OCI-LY7 (cell line): ENCODE data around the gene COQ9. TPM values are rescaled to one million over a fixed set of nuclear protein-coding genes. Genes with fewer than 3 reads are reported as not detected.

ENCODE experiments used
- BruUV-seq: library from RNA; stranded (reverse); fragments of 400-500 nt; replicated peaks from 2 replicates; lab custom pipeline; 2021; lab: Mats Ljungman, UMichigan
- CTCF ChIA-PET: fragments of 300-600 bp; sonication (Branson Sonifier 250); formaldehyde crosslinking; loops from one replicate; lab custom pipeline; 2022; ENCODE audit warnings: antibody characterized with exemption; ENCODE audit not compliant: unreplicated experiment; lab: Charles Lee
- POLR2A ChIA-PET: fragments of 300-600 bp; sonication (Branson Sonifier 250); formaldehyde crosslinking; loops from one replicate; lab custom pipeline; 2022; ENCODE audit warnings: antibody characterized with exemption; lab: Charles Lee
- DNase-seq: peaks from one replicate; pipeline ENCODE4 v3.0.0-alpha.2; 2015; ENCODE audit warnings: low spot score
- H2AFZ ChIP-seq: fragments of 200-600 bp; sonication (generic), shearing (Covaris generic); 2 replicates; pipeline ENCODE4 v1.6.1; 2014; ENCODE audit warnings: mild to moderate bottlenecking, antibody characterized with exemption, low read length, moderate library complexity
- H3K27ac ChIP-seq: fragments of 200-600 bp; sonication (generic); 2 replicates; pipeline ENCODE4 v1.5.1; 2014; ENCODE audit warnings: mixed run types, low read depth, mild to moderate bottlenecking, moderate library complexity, low read length, inconsistent platforms; ENCODE audit not compliant: poor library complexity, severe bottlenecking
- H3K36me3 ChIP-seq: fragments of 200-600 bp; sonication (generic); 2 replicates; pipeline ENCODE4 v1.6.1; 2014; ENCODE audit warnings: mild to moderate bottlenecking, antibody characterized with exemption, low read length, moderate library complexity, mixed read lengths; ENCODE audit not compliant: insufficient read depth
- H3K4me1 ChIP-seq: fragments of 200-600 bp; sonication (generic); 2 replicates; pipeline ENCODE4 v1.5.1; 2014; ENCODE audit warnings: mild to moderate bottlenecking, low read length; ENCODE audit not compliant: insufficient read depth, poor library complexity, severe bottlenecking
- H3K4me2 ChIP-seq: fragments of 200-600 bp; sonication (generic); 2 replicates; pipeline ENCODE4 v1.6.1; 2014; ENCODE audit warnings: mild to moderate bottlenecking, low read length
- H3K4me3 ChIP-seq: fragments of 200-600 bp; sonication (generic); 2 replicates; pipeline ENCODE4 v1.5.1; 2014; ENCODE audit warnings: mild to moderate bottlenecking, low read depth, low read length; ENCODE audit not compliant: poor library complexity, severe bottlenecking
- H3K79me2 ChIP-seq: fragments of 200-600 bp; sonication (generic); 2 replicates; pipeline ENCODE4 v1.6.1; 2016; ENCODE audit warnings: low read depth, mild to moderate bottlenecking, low read length, moderate library complexity, mixed read lengths; ENCODE audit not compliant: insufficient read depth
- H3K9me2 ChIP-seq: fragments of 200-600 bp; sonication (generic); 2 replicates; pipeline ENCODE4 v1.6.1; 2016; ENCODE audit warnings: mild to moderate bottlenecking, low read length, mixed read lengths; ENCODE audit not compliant: insufficient read depth
- H3K9me3 ChIP-seq: fragments of 200-600 bp; sonication (generic); 2 replicates; pipeline ENCODE4 v1.6.1; 2014; ENCODE audit warnings: mild to moderate bottlenecking, mixed run types, low read length, mixed read lengths
- H4K20me1 ChIP-seq: fragments of 200-600 bp; sonication (generic); 2 replicates; pipeline ENCODE4 v1.6.1; 2014; ENCODE audit warnings: mild to moderate bottlenecking, antibody characterized with exemption, low read length, moderate library complexity, mixed read lengths; ENCODE audit not compliant: insufficient read depth
- CTCF ChIP-seq: fragments of 200-600 bp; sonication (generic); conservative IDR thresholded peaks from 2 replicates; pipeline ENCODE4 v1.5.1; 2014; ENCODE audit warnings: mild to moderate bottlenecking, antibody characterized with exemption, low read length, moderate library complexity, mixed read lengths
- EZH2phosphoT487 ChIP-seq: fragments of 200-600 bp; sonication (generic); IDR thresholded peaks from 2 replicates; pipeline ENCODE4 v1.6.1; 2018; ENCODE audit warnings: low read depth, borderline replicate concordance, mild to moderate bottlenecking, mixed run types, antibody characterized with exemption, low read length, moderate library complexity, mixed read lengths
- intact Hi-C: fragments of 100-400 bp; cut with micrococcal nuclease; formaldehyde crosslinking; loops from one replicate; pipeline ENCODE4 v1.10.0; 2022; ENCODE audit not compliant: unreplicated experiment
- total RNA-seq, 2 experiments: library from RNA; depleted of rRNA in 1 of 2; stranded (reverse); fragments of >200 nt in 1 of 2; shearing (Covaris generic) in 1 of 2; gene quantifications; 2 replicates each; pipeline ENCODE4 v1.2.3, GENCODE V29; 2014 to 2022

The COQ9 gene
- total RNA-seq, 2 experiments from 2014 or later: 30.5 to 45.2 TPM

GRCh38 chr16:57509231-57509923 is 62.1 kb downstream of the COQ9 start:
- BruUV-seq: no TSS peak
- H3K9me2 ChIP-seq: no peaks in the 10 kb centered on the region
- no peaks in the 10 kb centered on the region for H3K4me1 ChIP-seq
- H3K4me2 ChIP-seq: no peak overlapping the region
- H3K79me2 ChIP-seq: no peaks in the 10 kb centered on the region
- ChIA-PET POLR2A (no interaction called here), CTCF (no interaction called here)
- no peaks in the 10 kb centered on the region for H3K9me3 ChIP-seq
- H3K36me3 ChIP-seq: no peaks in the 10 kb centered on the region
- no peak for DNase-seq
- no peak overlapping the region for H3K27ac ChIP-seq
- no peak for TF ChIP-seq CTCF
- TF ChIP-seq EZH2phosphoT487: no peak
- intact Hi-C loops: no loop called here
- H4K20me1 ChIP-seq: no peaks in the 10 kb centered on the region
- H2AFZ ChIP-seq: no peak overlapping the region
- H3K4me3 ChIP-seq: no peak overlapping the region

GRCh38 chr16:57510016-57510871 is 63.0 kb downstream of the COQ9 start:
- H4K20me1 ChIP-seq: no peaks in the 10 kb centered on the region
- no TSS peak for BruUV-seq
- POLR2A ChIA-PET: no interaction called here
- no peak for DNase-seq
- H3K9me2 ChIP-seq: no peaks in the 10 kb centered on the region
- H3K4me2 ChIP-seq: no peak overlapping the region
- H3K79me2 ChIP-seq: no peaks in the 10 kb centered on the region
- no peaks in the 10 kb centered on the region for H3K9me3 ChIP-seq
- no peaks in the 10 kb centered on the region for H3K4me1 ChIP-seq
- TF ChIP-seq EZH2phosphoT487 (no peak), CTCF (no peak)
- intact Hi-C loops: no loop called here
- H2AFZ ChIP-seq: no peak overlapping the region
- no peak overlapping the region for H3K27ac ChIP-seq
- CTCF ChIA-PET: no interaction called here
- H3K4me3 ChIP-seq: no peak overlapping the region
- no peaks in the 10 kb centered on the region for H3K36me3 ChIP-seq

Other genes with a start within 250 kb of the COQ9 start
- 25.4 and 26.6 TPM in 2 replicates for gene ARL2BP, start 202.2 kb upstream of the COQ9 start, total RNA-seq (2014; rRNA removed; shearing (Covaris generic))
- 31.2 and 35.7 TPM in 2 replicates for gene ARL2BP, start 202.2 kb upstream of the COQ9 start, total RNA-seq (2022)
- gene PLLP, start 162.8 kb upstream of the COQ9 start, total RNA-seq (2014; rRNA removed; shearing (Covaris generic)): 0.08 and 0.22 TPM in 2 replicates
- not detected in 2 replicates for gene PLLP, start 162.8 kb upstream of the COQ9 start, total RNA-seq (2022)
- gene CCL22, start 88.7 kb upstream of the COQ9 start, total RNA-seq (2014; rRNA removed; shearing (Covaris generic)): not detected in 2 replicates
- not detected in 2 replicates for gene CCL22, start 88.7 kb upstream of the COQ9 start, total RNA-seq (2022)
- not detected in 2 replicates for gene CX3CL1, start 75.0 kb upstream of the COQ9 start, total RNA-seq (2014; rRNA removed; shearing (Covaris generic))
- not detected in 2 replicates for gene CX3CL1, start 75.0 kb upstream of the COQ9 start, total RNA-seq (2022)
- gene CCL17, start 42.7 kb upstream of the COQ9 start, total RNA-seq (2014; rRNA removed; shearing (Covaris generic)): not detected in 2 replicates
- not detected in 2 replicates for gene CCL17, start 42.7 kb upstream of the COQ9 start, total RNA-seq (2022)
- 47.7 and 72.1 TPM in 2 replicates for gene CIAPIN1, start 94 bp upstream of the COQ9 start, total RNA-seq (2014; rRNA removed; shearing (Covaris generic))
- 56.2 and 58.9 TPM in 2 replicates for gene CIAPIN1, start 94 bp upstream of the COQ9 start, total RNA-seq (2022)
- gene POLR2C, start 15.2 kb downstream of the COQ9 start, total RNA-seq (2014; rRNA removed; shearing (Covaris generic)): 98.1 and 101 TPM in 2 replicates
- gene POLR2C, start 15.2 kb downstream of the COQ9 start, total RNA-seq (2022): 51.3 and 52.3 TPM in 2 replicates
- 0.09 and 0.13 TPM in 2 replicates for gene DOK4, start 39.0 kb downstream of the COQ9 start, total RNA-seq (2014; rRNA removed; shearing (Covaris generic))
- 1.0 and 1.1 TPM in 2 replicates for gene DOK4, start 39.0 kb downstream of the COQ9 start, total RNA-seq (2022)
- 4.2 and 4.8 TPM in 2 replicates for gene CCDC102A, start 89.1 kb downstream of the COQ9 start, total RNA-seq (2014; rRNA removed; shearing (Covaris generic))
- 6.7 and 7.1 TPM in 2 replicates for gene CCDC102A, start 89.1 kb downstream of the COQ9 start, total RNA-seq (2022)
- gene ADGRG5, start 95.2 kb downstream of the COQ9 start, total RNA-seq (2014; rRNA removed; shearing (Covaris generic)): 0.39 TPM in 1 of 2 replicates, not detected in the other
- gene ADGRG5, start 95.2 kb downstream of the COQ9 start, total RNA-seq (2022): 0.37 and 1.3 TPM in 2 replicates
- gene ADGRG1, start 181.2 kb downstream of the COQ9 start, total RNA-seq (2014; rRNA removed; shearing (Covaris generic)): not detected in 2 replicates
- gene ADGRG1, start 181.2 kb downstream of the COQ9 start, total RNA-seq (2022): not detected in 2 replicates
- gene ADGRG3, start 220.8 kb downstream of the COQ9 start, total RNA-seq (2014; rRNA removed; shearing (Covaris generic)): not detected in 2 replicates
- gene ADGRG3, start 220.8 kb downstream of the COQ9 start, total RNA-seq (2022): not detected in 2 replicates
- gene DRC7, start 247.3 kb downstream of the COQ9 start, total RNA-seq (2014; rRNA removed; shearing (Covaris generic)): 0.05 and 0.44 TPM in 2 replicates
- gene DRC7, start 247.3 kb downstream of the COQ9 start, total RNA-seq (2022): 0.46 and 0.55 TPM in 2 replicates